Trophoblast cell (in vitro differentiated cells and primary cell): ENCODE measurements around the gene SAMD14.

Source experiments
- DNase-seq, 2 donors: peaks; one replicate each; pipeline ENCODE4 v3.0.0-alpha.2; 2016
- H2AFZ ChIP-seq: 2 replicates; pipeline ENCODE4 v1.6.1; 2013; ENCODE audit warnings: low read length, moderate library complexity, mild to moderate bottlenecking; ENCODE audit not compliant: insufficient read depth, poor library complexity
- H2AK5ac ChIP-seq: 2 replicates; pipeline ENCODE4 v1.6.1; 2013; ENCODE audit warnings: mild to moderate bottlenecking, low read length
- H2BK120ac ChIP-seq: 2 replicates; pipeline ENCODE4 v1.6.1; 2013; ENCODE audit warnings: low read length, mild to moderate bottlenecking, moderate library complexity; ENCODE audit not compliant: insufficient read depth, poor library complexity
- H2BK12ac ChIP-seq: 2 replicates; pipeline ENCODE4 v1.6.1; 2013; ENCODE audit warnings: mild to moderate bottlenecking, low read length, moderate library complexity
- H2BK5ac ChIP-seq: 2 replicates; pipeline ENCODE4 v1.6.1; 2013; ENCODE audit warnings: low read length, low read depth, moderate library complexity, mild to moderate bottlenecking; ENCODE audit not compliant: poor library complexity
- H3K14ac ChIP-seq: 2 replicates; pipeline ENCODE4 v1.6.1; 2013; ENCODE audit warnings: mild to moderate bottlenecking, low read length
- H3K18ac ChIP-seq: 2 replicates; pipeline ENCODE4 v1.6.1; 2013; ENCODE audit warnings: mild to moderate bottlenecking, low read length
- H3K23ac ChIP-seq: 2 replicates; pipeline ENCODE4 v1.6.1; 2013; ENCODE audit warnings: low read length
- H3K27ac ChIP-seq: 2 replicates; pipeline ENCODE4 v1.5.1; 2013; ENCODE audit warnings: low read depth, mild to moderate bottlenecking, inconsistent platforms, low read length, moderate library complexity
- H3K27me3 ChIP-seq: 2 replicates; pipeline ENCODE4 v1.6.1; 2013; ENCODE audit warnings: inconsistent platforms, mild to moderate bottlenecking, low read length, moderate library complexity; ENCODE audit not compliant: insufficient read depth
- H3K36me3 ChIP-seq, 2 experiments: 1 replicate in 1 of 2; 2 replicates in 1 of 2; pipeline ENCODE4 v1.6.1; 2013; ENCODE audit warnings: low read length in 2 of 2, mild to moderate bottlenecking in 2 of 2, moderate library complexity in 1 of 2; ENCODE audit not compliant: insufficient read depth in 2 of 2, control insufficient read depth in 1 of 2
- H3K4ac ChIP-seq: 2 replicates; pipeline ENCODE4 v1.6.1; 2013; ENCODE audit warnings: low read depth, mild to moderate bottlenecking, low read length, moderate library complexity
- H3K4me1 ChIP-seq, 2 experiments: 1 replicate in 1 of 2; 2 replicates in 1 of 2; pipeline ENCODE4 v1.6.1; 2013; ENCODE audit warnings: low read length in 2 of 2, mild to moderate bottlenecking in 2 of 2, moderate library complexity in 1 of 2; ENCODE audit not compliant: insufficient read depth in 2 of 2, control insufficient read depth in 1 of 2
- H3K4me2 ChIP-seq: 2 replicates; pipeline ENCODE4 v1.6.1; 2013; ENCODE audit warnings: inconsistent platforms, mild to moderate bottlenecking, low read length, moderate library complexity
- H3K4me3 ChIP-seq: 2 replicates; pipeline ENCODE4 v1.5.1; 2013; ENCODE audit warnings: mild to moderate bottlenecking, low read depth, low read length, inconsistent platforms
- H3K79me1 ChIP-seq: one replicate; pipeline ENCODE4 v1.6.1; 2013; ENCODE audit warnings: low read length
- H3K79me2 ChIP-seq: 2 replicates; pipeline ENCODE4 v1.6.1; 2013; ENCODE audit warnings: low read length, mild to moderate bottlenecking; ENCODE audit not compliant: control insufficient read depth, insufficient read depth, poor library complexity
- H3K9ac ChIP-seq: 2 replicates; pipeline ENCODE4 v1.6.1; 2013; ENCODE audit warnings: mild to moderate bottlenecking, low read length
- H3K9me3 ChIP-seq: 2 replicates; pipeline ENCODE4 v1.6.1; 2013; ENCODE audit warnings: low read depth, mild to moderate bottlenecking, control low read depth, inconsistent platforms, low read length; ENCODE audit not compliant: insufficient read depth
- H4K12ac ChIP-seq: 2 replicates; pipeline ENCODE4 v1.6.1; 2013; ENCODE audit warnings: low read depth, mild to moderate bottlenecking, low read length, moderate library complexity
- H4K8ac ChIP-seq: 2 replicates; pipeline ENCODE4 v1.6.1; 2013; ENCODE audit warnings: low read depth, mild to moderate bottlenecking, low read length, moderate library complexity
- H4K91ac ChIP-seq: one replicate; pipeline ENCODE4 v1.6.1; 2013; ENCODE audit warnings: low read depth, mild to moderate bottlenecking, low read length, moderate library complexity
- WGBS: extraction: QIAGEN DNeasy Blood & Tissue Kit; methylation state at CpG from one replicate; pipeline ENCODE4 v1.1.7; 2013; ENCODE audit warnings: missing lambda C conversion rate; ENCODE audit not compliant: insufficient read length, insufficient coverage; ENCODE audit errors: extremely low coverage; 5-methylcytosine and 5-hydroxymethylcytosine counted together

Gene SAMD14

GRCh38 chr17:50114401-50114800, 15.6 kb downstream of the SAMD14 start:
- Histone ChIP-seq H4K12ac (no peak overlapping the region), H4K91ac (no peak overlapping the region), H3K27ac (no peak overlapping the region), H3K4me2 (no peak overlapping the region), H3K4ac (no peak overlapping the region), H4K8ac (no peak overlapping the region), H2AFZ (no peak overlapping the region), H3K18ac (no peak overlapping the region), H3K9ac (no peak overlapping the region), H3K14ac (no peak overlapping the region), H3K4me1 (peaks cover 17 to 26% of the 10 kb centered on the region in 2 experiments), H3K79me2 (peaks cover 3% of the 10 kb centered on the region), H3K23ac (no peak overlapping the region), H3K36me3 (peaks cover 8 to 10% of the 10 kb centered on the region in 2 experiments), H3K27me3 (no peaks in the 10 kb centered on the region), H3K9me3 (peaks cover 5% of the 10 kb centered on the region), H2AK5ac (no peak overlapping the region), H3K4me3 (no peak overlapping the region), H2BK12ac (no peak overlapping the region), H2BK120ac (no peak overlapping the region), H2BK5ac (no peak overlapping the region), H3K79me1 (peaks cover 13% of the 10 kb centered on the region)
- no peak for DNase-seq
- WGBS, result no CpG with 5 or more reads among the region's 4 CpGs

- H3K79me2 ChIP-seq, result peaks cover 3% of the 10 kb centered on the region
- no CpG with 5 or more reads among the region's 7 CpGs for WGBS
- H3K27me3 ChIP-seq, result no peaks in the 10 kb centered on the region
- no peak overlapping the region for H3K14ac ChIP-seq
- H3K27ac ChIP-seq, result no peak overlapping the region
- H3K18ac ChIP-seq, result no peak overlapping the region
- no peak overlapping the region for H3K4ac ChIP-seq
- H2AK5ac ChIP-seq, result no peak overlapping the region
- H2BK120ac ChIP-seq, result no peak overlapping the region
- H3K36me3 ChIP-seq, result peaks cover 8 to 10% of the 10 kb centered on the region in 2 experiments
- H3K4me2 ChIP-seq, result no peak overlapping the region
- no peak overlapping the region for H2AFZ ChIP-seq
- H3K9me3 ChIP-seq, result peaks cover 5% of the 10 kb centered on the region
- H4K12ac ChIP-seq, result no peak overlapping the region
- no peak overlapping the region for H3K23ac ChIP-seq
- DNase-seq, result no peak
- H2BK12ac ChIP-seq, result no peak overlapping the region
- H4K8ac ChIP-seq, result no peak overlapping the region
- peaks cover 13% of the 10 kb centered on the region for H3K79me1 ChIP-seq
- H2BK5ac ChIP-seq, result no peak overlapping the region
- H3K9ac ChIP-seq, result no peak overlapping the region
- no peak overlapping the region for H4K91ac ChIP-seq
- H3K4me3 ChIP-seq, result no peak overlapping the region
- peaks cover 17 to 26% of the 10 kb centered on the region in 2 experiments for H3K4me1 ChIP-seq
Observed at GRCh38 chr17:50113624-50114320, 16.2 kb downstream of the SAMD14 start.

- Histone ChIP-seq H2BK12ac (peak overlapping the region; percentile 37), H3K23ac (no peak overlapping the region), H3K27ac (no peak overlapping the region), H3K9ac (no peak overlapping the region), H4K8ac (peak overlapping the region; percentile 33), H3K9me3 (peaks cover 5% of the 10 kb centered on the region), H3K27me3 (no peaks in the 10 kb centered on the region), H3K4ac (no peak overlapping the region), H3K4me1 (peaks cover 17 to 25% of the 10 kb centered on the region in 2 experiments), H3K4me3 (no peak overlapping the region), H3K79me2 (peaks cover 3% of the 10 kb centered on the region), H3K18ac (no peak overlapping the region), H4K91ac (peak overlapping the region; percentile 28), H3K79me1 (peaks cover 13% of the 10 kb centered on the region), H3K14ac (peak overlapping the region; percentile 8), H2BK120ac (peak overlapping the region; percentile 16), H2BK5ac (peak overlapping the region; percentile 4), H3K4me2 (no peak overlapping the region), H2AK5ac (peak overlapping the region; percentile 69), H3K36me3 (peaks cover 8 to 10% of the 10 kb centered on the region in 2 experiments), H2AFZ (no peak overlapping the region), H4K12ac (no peak overlapping the region)
- WGBS, result no CpG with 5 or more reads among the region's 17 CpGs
- DNase-seq, result no peak
Observed at GRCh38 chr17:50112694-50113093, 17.3 kb downstream of the SAMD14 start.

- WGBS, result no CpG with 5 or more reads among the region's 14 CpGs
- peaks cover 3% of the 10 kb centered on the region for H3K79me2 ChIP-seq
- DNase-seq, result peak in 1 of 2 donors; percentile 17
- H3K4me3 ChIP-seq, result no peak overlapping the region
- H3K23ac ChIP-seq, result no peak overlapping the region
- H4K91ac ChIP-seq, result peak overlapping the region; percentile 89
- no peaks in the 10 kb centered on the region for H3K27me3 ChIP-seq
- peak overlapping the region; percentile 36 for H3K27ac ChIP-seq
- H3K18ac ChIP-seq, result peak overlapping the region; percentile 60
- peak overlapping the region; percentile 10 for H2BK12ac ChIP-seq
- H3K14ac ChIP-seq, result peak overlapping the region; percentile 81
- H3K4me2 ChIP-seq, result peak overlapping the region; percentile 3
- H2BK120ac ChIP-seq, result peak overlapping the region; percentile 16
- peak overlapping the region; percentile 79 for H4K12ac ChIP-seq
- H2AK5ac ChIP-seq, result peak overlapping the region; percentile 3
- H4K8ac ChIP-seq, result peak overlapping the region; percentile 75
- peak overlapping the region; percentile 5 for H3K4ac ChIP-seq
- H3K79me1 ChIP-seq, result peaks cover 13% of the 10 kb centered on the region
- H3K9me3 ChIP-seq, result peaks cover 5% of the 10 kb centered on the region
- H3K4me1 ChIP-seq, result peaks cover 17 to 18% of the 10 kb centered on the region in 2 experiments
- H2AFZ ChIP-seq, result peak overlapping the region; percentile 12
- peak overlapping the region; percentile 17 for H2BK5ac ChIP-seq
- peaks cover 8 to 10% of the 10 kb centered on the region in 2 experiments for H3K36me3 ChIP-seq
- peak overlapping the region; percentile 63 for H3K9ac ChIP-seq
Observed at GRCh38 chr17:50111673-50112655, 18.0 kb downstream of the SAMD14 start.
